MM.1S (cell line): Measurements from ENCODE around the gene FUT8.
A peak's percentile ranks its signal among the peaks of the same experiment; 100 is the strongest.

Source experiments
- DNase-seq: peaks from one replicate; pipeline ENCODE4 v3.0.0-alpha.2; 2015
- H2AFZ ChIP-seq: fragments of 300-600 bp; sonication (generic); 2 replicates; pipeline ENCODE4 v1.6.0; 2016; ENCODE audit warnings: antibody characterized with exemption, low read length
- H3F3A ChIP-seq: fragments of 300-600 bp; sonication (generic); 2 replicates; pipeline ENCODE4 v1.6.1; 2016; ENCODE audit warnings: mild to moderate bottlenecking, antibody characterized with exemption, low read length, moderate library complexity, mixed read lengths; ENCODE audit not compliant: insufficient read depth
- H3K27ac ChIP-seq: fragments of 300-600 bp; sonication (generic); 2 replicates; pipeline ENCODE4 v1.5.1; 2016; ENCODE audit warnings: mild to moderate bottlenecking, low read length
- H3K27me3 ChIP-seq: fragments of 300-600 bp; sonication (generic); replicated peaks from 2 replicates; pipeline ENCODE4 v1.6.0; 2016; ENCODE audit warnings: low read length; ENCODE audit not compliant: insufficient read depth
- H3K36me3 ChIP-seq: fragments of 300-600 bp; sonication (generic); replicated peaks from 2 replicates; pipeline ENCODE4 v1.6.1; 2016; ENCODE audit warnings: mild to moderate bottlenecking, low read length, mixed read lengths; ENCODE audit not compliant: insufficient read depth
- H3K4me1 ChIP-seq: fragments of 300-600 bp; sonication (generic); 2 replicates; pipeline ENCODE4 v1.6.1; 2016; ENCODE audit warnings: low read length, mixed read lengths
- H3K4me2 ChIP-seq: fragments of 300-600 bp; sonication (generic); 2 replicates; pipeline ENCODE4 v1.6.0; 2016; ENCODE audit warnings: low read depth, low read length
- H3K4me3 ChIP-seq: fragments of 300-600 bp; sonication (generic); 2 replicates; pipeline ENCODE4 v1.5.1; 2016; ENCODE audit warnings: low read length, mixed read lengths
- H3K79me2 ChIP-seq: fragments of 300-600 bp; sonication (generic); 2 replicates; pipeline ENCODE4 v1.6.1; 2016; ENCODE audit warnings: mixed run types, low read length, mixed read lengths
- H3K9ac ChIP-seq: fragments of 300-600 bp; sonication (generic); 2 replicates; pipeline ENCODE4 v1.6.1; 2016; ENCODE audit warnings: low read length, mixed read lengths
- H3K9me2 ChIP-seq: fragments of 300-600 bp; sonication (generic); replicated peaks from 2 replicates; pipeline ENCODE4 v1.6.1; 2016; ENCODE audit warnings: mild to moderate bottlenecking, low read length, mixed read lengths; ENCODE audit not compliant: insufficient read depth
- H3K9me3 ChIP-seq: fragments of 300-600 bp; sonication (generic); replicated peaks from 2 replicates; pipeline ENCODE4 v1.6.1; 2016; ENCODE audit warnings: mild to moderate bottlenecking, low read length, mixed read lengths; ENCODE audit not compliant: insufficient read depth
- H4K20me1 ChIP-seq: fragments of 300-600 bp; sonication (generic); 2 replicates; pipeline ENCODE4 v1.6.1; 2016; ENCODE audit warnings: mild to moderate bottlenecking, low read length, moderate library complexity, mixed read lengths; ENCODE audit not compliant: insufficient read depth
- CTCF ChIP-seq: fragments of 300-600 bp; sonication (generic); IDR thresholded peaks from 2 replicates; pipeline ENCODE4 v1.5.1; 2016; ENCODE audit warnings: antibody characterized with exemption, low read length, mixed read lengths
- EZH2 ChIP-seq: fragments of 300-600 bp; sonication (generic); optimal IDR thresholded peaks from 2 replicates; pipeline ENCODE3; 2017; ENCODE audit warnings: low read depth, mild to moderate bottlenecking, antibody characterized with exemption, low read length, mixed read lengths
- EZH2phosphoT487 ChIP-seq: fragments of 300-600 bp; sonication (generic); IDR thresholded peaks from 2 replicates; pipeline ENCODE4 v1.6.1; 2018; ENCODE audit warnings: antibody characterized with exemption, low read length

Gene FUT8

DNA sequence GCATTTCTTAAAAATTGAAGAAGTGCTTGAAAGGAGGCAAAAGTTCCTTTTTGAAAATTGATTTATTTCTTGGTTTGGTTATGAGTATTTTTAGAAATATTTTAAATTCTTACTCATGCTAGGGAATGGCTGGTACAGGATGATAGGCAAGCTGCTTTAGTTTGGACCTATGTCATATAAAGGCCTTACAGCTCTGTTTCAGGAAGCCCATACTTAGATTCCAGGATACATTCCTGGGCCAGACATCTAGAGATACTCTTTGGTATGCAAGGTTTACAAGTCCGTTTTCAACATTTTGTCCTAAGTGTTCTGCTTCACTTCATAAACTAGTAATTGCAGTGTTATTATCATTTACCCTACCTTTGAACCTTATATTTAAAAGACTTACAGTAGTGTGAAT lies 186.8 kb downstream of the FUT8 start:
- TF ChIP-seq CTCF (no peak), EZH2 (no peak), EZH2phosphoT487 (no peak)
- no peak overlapping the region for H3K27ac ChIP-seq
- H3K36me3 ChIP-seq, result no peaks in the 10 kb centered on the region
- H2AFZ ChIP-seq, result no peak overlapping the region
- H3K9ac ChIP-seq, result no peak overlapping the region
- no peaks in the 10 kb centered on the region for H3F3A ChIP-seq
- no peaks in the 10 kb centered on the region for H3K9me2 ChIP-seq
- no peaks in the 10 kb centered on the region for H3K79me2 ChIP-seq
- H4K20me1 ChIP-seq, result no peaks in the 10 kb centered on the region
- H3K9me3 ChIP-seq, result no peaks in the 10 kb centered on the region
- H3K4me1 ChIP-seq, result no peaks in the 10 kb centered on the region
- no peaks in the 10 kb centered on the region for H3K27me3 ChIP-seq
- no peak for DNase-seq
- no peak overlapping the region for H3K4me3 ChIP-seq
- no peak overlapping the region for H3K4me2 ChIP-seq

DNA sequence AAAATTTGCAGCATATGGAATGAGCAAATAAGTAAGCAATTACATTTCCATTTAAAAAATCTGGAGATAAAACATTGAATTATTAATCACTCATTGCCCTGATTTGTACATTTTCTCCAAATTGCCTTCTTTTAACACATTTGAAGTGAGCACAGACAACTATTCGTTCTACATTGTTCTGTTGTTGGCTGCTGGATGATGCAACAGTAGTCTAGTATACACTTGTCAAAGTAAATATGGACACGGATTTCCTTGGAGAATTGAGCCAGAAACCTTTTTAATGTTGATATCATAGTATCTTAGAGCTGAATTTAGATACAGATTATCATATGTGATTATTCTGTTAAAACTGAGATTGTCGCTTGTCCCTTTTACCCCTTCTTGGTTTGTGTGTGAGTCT lies 188.2 kb downstream of the FUT8 start:
- H3K27ac ChIP-seq, result no peak overlapping the region
- no peaks in the 10 kb centered on the region for H3F3A ChIP-seq
- DNase-seq, result no peak
- H3K36me3 ChIP-seq, result no peaks in the 10 kb centered on the region
- no peak overlapping the region for H3K4me3 ChIP-seq
- H3K27me3 ChIP-seq, result no peaks in the 10 kb centered on the region
- no peaks in the 10 kb centered on the region for H3K79me2 ChIP-seq
- TF ChIP-seq EZH2, result no peak
- no peak for TF ChIP-seq EZH2phosphoT487
- no peak for TF ChIP-seq CTCF
- H3K9me2 ChIP-seq, result no peaks in the 10 kb centered on the region
- H3K4me2 ChIP-seq, result no peak overlapping the region
- H2AFZ ChIP-seq, result no peak overlapping the region
- no peak overlapping the region for H3K9ac ChIP-seq
- H3K4me1 ChIP-seq, result no peaks in the 10 kb centered on the region
- no peaks in the 10 kb centered on the region for H4K20me1 ChIP-seq
- H3K9me3 ChIP-seq, result no peaks in the 10 kb centered on the region

GRCh38 chr14:65604535-65604934 lies 192.0 kb downstream of the FUT8 start:
- H3K27me3 ChIP-seq, result no peaks in the 10 kb centered on the region
- no peak for DNase-seq
- no peaks in the 10 kb centered on the region for H3K79me2 ChIP-seq
- H4K20me1 ChIP-seq, result no peaks in the 10 kb centered on the region
- no peak overlapping the region for H3K4me2 ChIP-seq
- H3K4me3 ChIP-seq, result no peak overlapping the region
- H3K36me3 ChIP-seq, result no peaks in the 10 kb centered on the region
- no peak overlapping the region for H3K9ac ChIP-seq
- H2AFZ ChIP-seq, result no peak overlapping the region
- no peaks in the 10 kb centered on the region for H3F3A ChIP-seq
- no peak for TF ChIP-seq EZH2
- TF ChIP-seq EZH2phosphoT487, result no peak
- no peaks in the 10 kb centered on the region for H3K4me1 ChIP-seq
- no peak overlapping the region for H3K27ac ChIP-seq
- H3K9me2 ChIP-seq, result no peaks in the 10 kb centered on the region
- H3K9me3 ChIP-seq, result no peaks in the 10 kb centered on the region

DNA sequence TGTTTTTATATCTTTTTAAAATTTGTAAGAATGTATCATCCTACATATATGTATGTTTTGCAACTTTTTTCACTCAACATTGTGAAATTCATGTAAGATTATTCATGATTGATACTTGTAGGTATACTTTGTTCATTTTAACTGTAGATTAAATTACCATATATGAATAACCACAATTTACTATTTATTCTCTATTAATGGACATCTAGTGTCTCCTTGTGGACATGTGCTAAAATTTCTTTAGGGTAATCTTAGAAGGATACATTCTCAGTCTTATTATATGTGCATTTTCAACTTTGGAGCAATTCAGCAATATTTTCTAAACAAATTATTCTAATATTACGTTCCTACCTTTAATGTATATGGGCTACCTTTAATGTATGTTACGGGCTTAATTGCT lies 192.4 kb downstream of the FUT8 start:
- no peak overlapping the region for H3K4me3 ChIP-seq
- H3K79me2 ChIP-seq, result no peaks in the 10 kb centered on the region
- no peaks in the 10 kb centered on the region for H3K27me3 ChIP-seq
- no peaks in the 10 kb centered on the region for H3K9me2 ChIP-seq
- H3K9me3 ChIP-seq, result no peaks in the 10 kb centered on the region
- H3K4me2 ChIP-seq, result no peak overlapping the region
- H3F3A ChIP-seq, result no peaks in the 10 kb centered on the region
- H3K27ac ChIP-seq, result no peak overlapping the region
- H2AFZ ChIP-seq, result no peak overlapping the region
- H4K20me1 ChIP-seq, result no peaks in the 10 kb centered on the region
- no peaks in the 10 kb centered on the region for H3K36me3 ChIP-seq
- no peak overlapping the region for H3K9ac ChIP-seq
- H3K4me1 ChIP-seq, result no peaks in the 10 kb centered on the region
- TF ChIP-seq EZH2phosphoT487 (no peak), CTCF (peak; percentile 14; the same call in 1 of the 2 replicates)
- DNase-seq, result no peak
